IPS-15b (cell line): ENCODE results near the gene USP37.

Source experiments
- H3K27me3 ChIP-seq: one replicate; pipeline ENCODE4 v1.6.1; 2013; ENCODE audit warnings: low read length; ENCODE audit not compliant: control insufficient read depth, insufficient read depth
- H3K36me3 ChIP-seq: one replicate; pipeline ENCODE4 v1.6.1; 2013; ENCODE audit warnings: low read length; ENCODE audit not compliant: control insufficient read depth, insufficient read depth
- H3K4me1 ChIP-seq: one replicate; pipeline ENCODE4 v1.6.1; 2013; ENCODE audit warnings: mild to moderate bottlenecking, low read length; ENCODE audit not compliant: control insufficient read depth, insufficient read depth
- H3K4me3 ChIP-seq: one replicate; pipeline ENCODE4 v1.5.1; 2013; ENCODE audit warnings: low read depth, low read length
- H3K9ac ChIP-seq: one replicate; pipeline ENCODE4 v1.6.1; 2013; ENCODE audit warnings: low read depth, mild to moderate bottlenecking, low read length
- H3K9me3 ChIP-seq: one replicate; pipeline ENCODE4 v1.6.1; 2013; ENCODE audit warnings: mild to moderate bottlenecking, low read length; ENCODE audit not compliant: control insufficient read depth, insufficient read depth

USP37 gene

DNA sequence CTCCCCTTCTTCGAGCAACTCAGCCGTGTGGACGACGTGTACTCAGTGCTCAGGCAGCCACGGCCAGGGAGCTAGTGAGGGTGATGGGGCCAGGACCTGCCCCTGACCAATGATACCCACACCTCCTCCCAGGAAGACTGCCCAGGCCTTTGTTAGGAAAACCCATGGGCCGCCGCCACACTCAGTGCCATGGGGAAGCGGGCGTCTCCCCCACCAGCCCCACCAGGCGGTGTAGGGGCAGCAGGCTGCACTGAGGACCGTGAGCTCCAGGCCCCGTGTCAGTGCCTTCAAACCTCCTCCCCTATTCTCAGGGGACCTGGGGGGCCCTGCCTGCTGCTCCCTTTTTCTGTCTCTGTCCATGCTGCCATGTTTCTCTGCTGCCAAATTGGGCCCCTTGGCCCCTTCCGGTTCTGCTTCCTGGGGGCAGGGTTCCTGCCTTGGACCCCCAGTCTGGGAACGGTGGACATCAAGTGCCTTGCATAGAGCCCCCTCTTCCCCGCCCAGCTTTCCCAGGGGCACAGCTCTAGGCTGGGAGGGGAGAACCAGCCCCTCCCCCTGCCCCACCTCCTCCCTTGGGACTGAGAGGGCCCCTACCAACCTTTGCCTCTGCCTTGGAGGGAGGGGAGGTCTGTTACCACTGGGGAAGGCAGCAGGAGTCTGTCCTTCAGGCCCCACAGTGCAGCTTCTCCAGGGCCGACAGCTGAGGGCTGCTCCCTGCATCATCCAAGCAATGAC, 163.6 kb downstream of the USP37 start:
- no peaks in the 10 kb centered on the region for H3K27me3 ChIP-seq
- H3K36me3 ChIP-seq: peaks cover 6% of the 10 kb centered on the region
- H3K9ac ChIP-seq: no peak overlapping the region
- no peak overlapping the region for H3K4me3 ChIP-seq
- H3K9me3 ChIP-seq: no peaks in the 10 kb centered on the region
- peaks cover 9% of the 10 kb centered on the region for H3K4me1 ChIP-seq

DNA sequence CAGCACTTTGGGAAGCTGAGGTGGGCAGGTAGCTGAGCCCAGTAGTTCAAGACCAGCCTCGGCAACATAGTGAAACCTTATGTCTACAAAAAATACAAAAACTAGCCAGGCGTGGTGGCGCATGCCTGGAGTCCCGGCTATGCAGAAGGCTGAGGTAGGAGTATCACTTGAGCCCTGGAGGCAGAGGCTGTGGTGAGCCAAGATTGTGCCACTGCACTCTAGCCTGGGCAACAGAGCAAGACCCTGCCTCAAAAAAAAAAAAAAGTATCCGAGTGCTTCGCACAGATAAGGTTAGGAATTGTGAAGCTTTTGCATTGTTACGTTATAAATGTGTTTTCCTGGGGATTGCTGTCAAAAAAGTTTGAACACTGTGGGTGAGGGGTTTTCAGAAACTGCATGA, 164.3 kb downstream of the USP37 start:
- H3K4me3 ChIP-seq: no peak overlapping the region
- H3K27me3 ChIP-seq: peaks cover 5% of the 10 kb centered on the region
- H3K9me3 ChIP-seq: no peaks in the 10 kb centered on the region
- peaks cover 9% of the 10 kb centered on the region for H3K4me1 ChIP-seq
- H3K36me3 ChIP-seq: peaks cover 6% of the 10 kb centered on the region
- H3K9ac ChIP-seq: no peak overlapping the region

DNA sequence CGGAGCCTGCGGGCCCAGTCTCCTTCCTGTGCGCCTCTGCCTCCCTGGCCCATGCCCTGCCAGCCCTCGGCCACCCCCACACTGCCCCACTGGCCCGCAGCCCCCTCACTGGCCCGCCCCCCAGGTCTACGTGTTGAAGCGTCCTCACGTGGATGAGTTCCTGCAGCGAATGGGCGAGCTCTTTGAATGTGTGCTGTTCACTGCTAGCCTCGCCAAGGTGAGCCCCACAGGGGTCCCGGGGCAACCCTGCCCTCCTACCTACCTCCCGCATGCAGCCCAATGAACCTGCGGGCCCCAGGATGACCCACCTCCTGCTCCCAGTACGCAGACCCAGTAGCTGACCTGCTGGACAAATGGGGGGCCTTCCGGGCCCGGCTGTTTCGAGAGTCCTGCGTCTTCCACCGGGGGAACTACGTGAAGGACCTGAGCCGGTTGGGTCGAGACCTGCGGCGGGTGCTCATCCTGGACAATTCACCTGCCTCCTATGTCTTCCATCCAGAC, 165.2 kb downstream of the USP37 start:
- no peak overlapping the region for H3K9ac ChIP-seq
- H3K4me3 ChIP-seq: no peak overlapping the region
- peaks cover 11% of the 10 kb centered on the region for H3K27me3 ChIP-seq
- peaks cover 6% of the 10 kb centered on the region for H3K36me3 ChIP-seq
- H3K4me1 ChIP-seq: peaks cover 9% of the 10 kb centered on the region
- H3K9me3 ChIP-seq: no peaks in the 10 kb centered on the region

DNA sequence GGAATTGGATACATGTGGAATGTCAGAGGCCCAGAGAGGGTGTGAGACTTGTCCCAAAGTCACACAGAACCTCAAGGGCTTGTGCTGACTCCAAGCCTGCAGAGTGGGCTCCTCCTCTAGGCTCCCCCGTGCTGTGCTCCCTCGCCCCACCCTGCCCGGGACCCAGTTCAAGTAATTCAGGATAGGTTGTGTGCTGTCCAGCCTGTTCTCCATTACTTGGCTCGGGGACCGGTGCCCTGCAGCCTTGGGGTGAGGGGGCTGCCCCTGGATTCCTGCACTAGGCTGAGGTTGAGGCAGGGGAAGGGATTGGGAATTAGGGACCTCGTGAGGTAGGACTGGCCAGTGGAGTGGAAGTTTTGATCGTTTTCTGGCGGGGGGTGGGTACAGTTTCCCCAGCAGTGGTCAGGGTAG, 165.7 kb downstream of the USP37 start:
- H3K4me1 ChIP-seq: peaks cover 11% of the 10 kb centered on the region
- peaks cover 16% of the 10 kb centered on the region for H3K27me3 ChIP-seq
- peaks cover 6% of the 10 kb centered on the region for H3K36me3 ChIP-seq
- no peak overlapping the region for H3K4me3 ChIP-seq
- H3K9me3 ChIP-seq: no peaks in the 10 kb centered on the region
- H3K9ac ChIP-seq: no peak overlapping the region

DNA sequence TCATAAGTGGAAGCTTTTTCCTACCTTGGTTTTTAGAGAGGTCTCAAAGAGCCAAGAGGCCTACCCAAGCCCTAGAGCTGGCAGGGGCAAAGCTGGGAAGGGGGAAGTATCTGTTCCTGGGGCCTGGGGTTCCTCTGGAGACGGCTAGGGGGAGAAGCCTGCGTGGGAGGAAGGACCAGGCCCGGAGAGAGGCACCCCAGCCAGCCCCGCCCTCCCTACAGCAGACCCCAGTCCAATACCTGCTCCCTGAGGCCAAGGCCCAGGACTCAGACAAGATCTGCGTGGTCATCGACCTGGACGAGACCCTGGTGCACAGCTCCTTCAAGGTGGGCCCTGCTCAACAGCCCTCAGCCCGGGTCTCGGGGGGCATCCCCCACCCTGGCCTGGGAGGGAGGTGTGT, 166.3 kb downstream of the USP37 start:
- Histone ChIP-seq H3K4me1 (peaks cover 4% of the 10 kb centered on the region), H3K27me3 (peaks cover 22% of the 10 kb centered on the region), H3K9ac (no peak overlapping the region), H3K36me3 (peaks cover 6% of the 10 kb centered on the region), H3K9me3 (no peaks in the 10 kb centered on the region), H3K4me3 (no peak overlapping the region)

DNA sequence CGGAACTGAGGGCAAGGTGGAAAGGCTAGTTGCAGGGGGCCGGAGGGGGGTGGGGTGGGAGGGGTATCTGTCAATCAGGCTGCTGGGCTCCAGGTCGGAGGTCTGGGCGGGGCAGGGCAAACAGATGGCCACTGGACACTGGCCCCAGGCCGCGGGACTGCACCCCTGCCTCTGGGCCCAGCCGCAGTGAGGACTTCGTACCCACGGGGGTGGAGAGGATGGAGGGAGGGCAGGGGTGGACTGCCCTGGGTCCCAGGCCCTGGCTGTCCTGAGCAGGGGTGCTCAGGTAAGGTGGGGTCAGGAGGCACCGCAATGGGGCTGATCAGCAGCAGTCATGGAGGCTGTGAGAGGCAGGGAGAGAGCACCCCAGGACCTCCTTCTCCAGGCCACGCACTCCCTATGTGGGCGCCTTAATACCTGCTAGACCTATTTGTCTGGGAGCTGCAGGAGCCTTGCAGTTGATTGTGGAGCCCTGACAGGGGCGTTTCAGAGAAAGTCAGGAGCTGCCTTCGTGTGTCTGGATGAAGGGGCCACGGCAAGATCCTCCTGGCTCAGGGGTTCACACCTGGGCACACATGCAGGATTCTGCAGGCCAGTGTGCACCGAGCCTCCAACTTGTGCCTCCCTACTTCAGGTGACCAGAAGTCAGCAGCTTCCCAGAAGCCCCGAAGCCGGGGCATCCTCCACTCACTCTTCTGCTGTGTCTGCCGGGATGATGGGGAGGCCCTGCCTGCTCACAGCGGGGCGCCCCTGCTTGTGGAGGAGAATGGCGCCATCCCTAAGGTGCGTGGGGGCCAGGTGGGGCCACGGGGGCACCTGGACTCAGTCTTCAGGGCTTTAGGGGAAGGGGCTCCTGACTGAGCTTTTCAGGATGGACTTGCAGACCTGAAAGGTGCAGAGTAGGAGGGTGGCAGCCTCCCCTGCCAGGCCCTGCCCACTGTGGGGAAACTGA, 166.9 kb downstream of the USP37 start:
- Histone ChIP-seq H3K27me3 (peaks cover 28% of the 10 kb centered on the region), H3K9me3 (no peaks in the 10 kb centered on the region), H3K9ac (no peak overlapping the region), H3K4me1 (peaks cover 4% of the 10 kb centered on the region), H3K4me3 (peak overlapping the region; percentile 63), H3K36me3 (peaks cover 6% of the 10 kb centered on the region)
